HG03439 (cell line): Measurements from ENCODE around the gene CMTM7.

ENCODE experiments used
- ATAC-seq: cut with Tn5 transposase; IDR thresholded peaks from one replicate; pipeline ENCODE4 v1.9.1; 2021; ENCODE audit warnings: mild to moderate bottlenecking, moderate library complexity; ENCODE audit not compliant: unreplicated experiment

The CMTM7 gene

GRCh38 chr3:32482693-32483092 lies 91.0 kb downstream of the CMTM7 start:
- ATAC-seq = no peak

GRCh38 chr3:32483772-32484171 lies 92.1 kb downstream of the CMTM7 start:
- ATAC-seq = no peak

- no peak for ATAC-seq
Observed at GRCh38 chr3:32484436-32484835, 92.8 kb downstream of the CMTM7 start.

GRCh38 chr3:32487781-32488473 lies 96.3 kb downstream of the CMTM7 start:
- ATAC-seq = no peak

GRCh38 chr3:32488474-32489008 lies 96.9 kb downstream of the CMTM7 start:
- no peak for ATAC-seq

- ATAC-seq = no peak
Observed at GRCh38 chr3:32492684-32493436, 101.2 kb downstream of the CMTM7 start.

- peak; percentile 72 for ATAC-seq
Observed at GRCh38 chr3:32493437-32494414, 102.1 kb downstream of the CMTM7 start.

GRCh38 chr3:32495085-32495484 lies 103.4 kb downstream of the CMTM7 start:
- no peak for ATAC-seq

GRCh38 chr3:32495609-32496008 lies 104.0 kb downstream of the CMTM7 start:
- ATAC-seq = no peak

GRCh38 chr3:32498252-32498651 lies 106.6 kb downstream of the CMTM7 start:
- no peak for ATAC-seq

- ATAC-seq = no peak
Observed at GRCh38 chr3:32498992-32499391, 107.3 kb downstream of the CMTM7 start.

GRCh38 chr3:32499585-32499984 lies 107.9 kb downstream of the CMTM7 start:
- ATAC-seq = no peak

GRCh38 chr3:32500231-32500630 lies 108.6 kb downstream of the CMTM7 start:
- no peak for ATAC-seq

- no peak for ATAC-seq
Observed at GRCh38 chr3:32500880-32501782, 109.5 kb downstream of the CMTM7 start.

GRCh38 chr3:32501783-32502117 lies 110.1 kb downstream of the CMTM7 start:
- ATAC-seq = no peak

- ATAC-seq = peak; percentile 66
Observed at GRCh38 chr3:32502118-32502945, 110.7 kb downstream of the CMTM7 start, which contains the start of gene CMTM6. Gene CMTM6, minus strand, starts transcription at chr3:32502852. Its CDS starts 107 bp downstream, at chr3:32502745.

- no peak for ATAC-seq
Observed at GRCh38 chr3:32502946-32503286, 111.3 kb downstream of the CMTM7 start.
